ENCODE data around the gene GPC1. TPM values are rescaled to one million over a fixed set of nuclear protein-coding genes. Genes with fewer than 3 reads are reported as not detected.

Gene GPC1
- total RNA-seq, 1 experiment from 2014 or later = 177 TPM

GRCh38 chr2:240395448-240395847 is 40.0 kb upstream of the GPC1 start:
- no peak for DNase-seq
- Histone ChIP-seq H3K27me3 (no peaks in the 10 kb centered on the region), H3K36me3 (no peaks in the 10 kb centered on the region), H3K9me3 (no peaks in the 10 kb centered on the region), H3K4me3 (no peak overlapping the region)

- Histone ChIP-seq H3K4me3 (no peak overlapping the region), H3K27me3 (no peaks in the 10 kb centered on the region), H3K9me3 (no peaks in the 10 kb centered on the region), H3K36me3 (no peaks in the 10 kb centered on the region)
- DNase-seq = no peak
These were observed 39.4 kb upstream of the GPC1 start for GRCh38 chr2:240395896-240396622.

GRCh38 chr2:240396623-240397541 is 38.6 kb upstream of the GPC1 start:
- Histone ChIP-seq H3K36me3 (no peaks in the 10 kb centered on the region), H3K9me3 (no peaks in the 10 kb centered on the region), H3K27me3 (no peaks in the 10 kb centered on the region), H3K4me3 (no peak overlapping the region)
- DNase-seq = peak; percentile 82

DNA sequence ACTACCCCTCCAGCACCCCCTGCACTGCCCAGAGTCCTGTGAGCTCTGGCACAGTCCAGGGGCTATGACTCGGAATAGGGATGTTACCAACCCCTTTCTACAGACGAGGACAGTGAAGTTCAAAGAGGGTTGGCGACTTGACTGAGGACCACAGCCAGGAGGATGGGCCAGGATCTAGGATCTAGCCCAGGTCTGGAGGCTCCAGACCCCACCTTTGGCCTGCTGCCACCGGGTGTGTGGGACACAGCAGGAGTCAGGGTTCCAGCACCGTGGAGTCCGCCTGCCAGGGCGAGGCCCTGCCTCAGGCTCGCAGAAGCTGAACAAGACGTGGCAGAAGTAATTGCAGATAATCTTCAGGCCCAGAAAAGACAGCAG is 37.9 kb upstream of the GPC1 start:
- H3K36me3 ChIP-seq = no peaks in the 10 kb centered on the region
- no peak overlapping the region for H3K4me3 ChIP-seq
- H3K27me3 ChIP-seq = no peaks in the 10 kb centered on the region
- DNase-seq = peak; percentile 64
- no peaks in the 10 kb centered on the region for H3K9me3 ChIP-seq

DNA sequence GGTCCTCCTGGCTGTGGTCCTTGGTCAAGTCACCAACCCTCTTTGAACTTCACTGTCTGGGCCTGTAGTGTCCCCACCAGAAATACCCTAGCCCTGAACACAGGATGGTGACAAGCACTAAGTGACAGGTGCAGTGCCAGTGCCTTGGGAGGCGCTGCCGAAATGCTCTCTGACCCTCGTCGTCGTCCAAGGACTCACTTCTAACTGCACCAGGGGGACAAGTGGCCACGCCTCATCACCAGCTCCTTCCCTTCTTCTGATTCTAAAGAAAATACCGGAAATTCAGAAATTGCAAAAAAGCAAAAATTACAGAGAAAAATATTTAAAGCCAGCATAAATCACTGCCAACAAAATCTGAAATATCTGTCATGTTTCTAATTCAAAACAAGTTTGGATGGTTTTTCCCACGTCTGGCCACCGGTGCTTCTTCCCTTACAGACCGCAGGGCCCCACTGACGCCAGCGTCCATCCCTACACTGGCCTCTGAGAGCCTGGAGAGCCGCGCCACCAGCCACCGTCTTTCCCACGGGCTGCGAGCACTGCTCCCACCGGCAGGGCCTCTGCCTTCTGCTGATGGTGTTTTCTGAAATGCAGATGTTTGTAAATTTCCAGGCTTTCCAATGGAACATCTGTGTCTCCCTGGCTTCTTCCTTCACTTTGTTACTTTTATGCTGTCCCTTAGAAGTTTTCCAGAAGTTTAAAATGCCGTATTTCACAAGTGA is 37.4 kb upstream of the GPC1 start:
- no peak overlapping the region for H3K4me3 ChIP-seq
- no peak for DNase-seq
- no peaks in the 10 kb centered on the region for H3K27me3 ChIP-seq
- no peaks in the 10 kb centered on the region for H3K9me3 ChIP-seq
- H3K36me3 ChIP-seq = no peaks in the 10 kb centered on the region

DNA sequence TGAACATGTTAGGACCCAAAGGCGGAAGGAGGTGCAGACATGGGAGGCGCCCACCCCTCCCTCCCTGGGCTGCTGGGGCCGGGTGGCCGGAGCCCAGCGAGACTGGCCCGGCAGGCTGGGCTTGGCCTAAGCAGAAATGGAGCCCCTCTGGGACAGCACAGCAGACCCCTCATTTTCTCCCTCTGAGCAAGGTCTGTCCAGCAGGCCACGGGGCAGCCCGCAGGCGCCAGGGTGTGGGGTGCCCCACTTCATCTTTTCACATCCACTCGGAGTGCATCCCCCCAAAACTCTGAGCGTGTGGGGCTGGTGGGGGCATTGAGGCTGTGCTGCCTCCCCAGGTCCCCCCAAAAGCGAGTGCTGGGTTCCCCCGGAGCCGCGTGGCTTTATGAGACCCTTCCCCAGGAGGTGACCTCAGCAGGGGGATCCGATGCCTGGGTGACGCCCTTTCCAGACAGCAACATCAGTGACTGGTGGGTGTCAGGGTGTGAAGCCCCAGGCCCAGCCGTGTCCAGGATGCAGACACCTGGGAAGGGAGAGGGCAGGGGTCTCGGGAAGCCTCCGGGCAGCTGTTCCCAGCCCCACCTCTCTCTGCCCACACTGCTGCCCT is 36.7 kb upstream of the GPC1 start:
- no peaks in the 10 kb centered on the region for H3K9me3 ChIP-seq
- H3K27me3 ChIP-seq = no peaks in the 10 kb centered on the region
- H3K36me3 ChIP-seq = no peaks in the 10 kb centered on the region
- no peak overlapping the region for H3K4me3 ChIP-seq
- DNase-seq = no peak

- Histone ChIP-seq H3K9me3 (no peaks in the 10 kb centered on the region), H3K4me3 (no peak overlapping the region), H3K36me3 (no peaks in the 10 kb centered on the region), H3K27me3 (no peaks in the 10 kb centered on the region)
- no peak for DNase-seq
These were observed 35.8 kb upstream of the GPC1 start for GRCh38 chr2:240399419-240400324.

GRCh38 chr2:240400371-240401161 is 34.9 kb upstream of the GPC1 start:
- H3K36me3 ChIP-seq = no peaks in the 10 kb centered on the region
- no peak for DNase-seq
- H3K9me3 ChIP-seq = no peaks in the 10 kb centered on the region
- H3K27me3 ChIP-seq = no peaks in the 10 kb centered on the region
- H3K4me3 ChIP-seq = no peak overlapping the region

GRCh38 chr2:240401308-240401707 is 34.2 kb upstream of the GPC1 start:
- Histone ChIP-seq H3K9me3 (no peaks in the 10 kb centered on the region), H3K27me3 (no peaks in the 10 kb centered on the region), H3K4me3 (no peak overlapping the region), H3K36me3 (no peaks in the 10 kb centered on the region)
- no peak for DNase-seq

DNA sequence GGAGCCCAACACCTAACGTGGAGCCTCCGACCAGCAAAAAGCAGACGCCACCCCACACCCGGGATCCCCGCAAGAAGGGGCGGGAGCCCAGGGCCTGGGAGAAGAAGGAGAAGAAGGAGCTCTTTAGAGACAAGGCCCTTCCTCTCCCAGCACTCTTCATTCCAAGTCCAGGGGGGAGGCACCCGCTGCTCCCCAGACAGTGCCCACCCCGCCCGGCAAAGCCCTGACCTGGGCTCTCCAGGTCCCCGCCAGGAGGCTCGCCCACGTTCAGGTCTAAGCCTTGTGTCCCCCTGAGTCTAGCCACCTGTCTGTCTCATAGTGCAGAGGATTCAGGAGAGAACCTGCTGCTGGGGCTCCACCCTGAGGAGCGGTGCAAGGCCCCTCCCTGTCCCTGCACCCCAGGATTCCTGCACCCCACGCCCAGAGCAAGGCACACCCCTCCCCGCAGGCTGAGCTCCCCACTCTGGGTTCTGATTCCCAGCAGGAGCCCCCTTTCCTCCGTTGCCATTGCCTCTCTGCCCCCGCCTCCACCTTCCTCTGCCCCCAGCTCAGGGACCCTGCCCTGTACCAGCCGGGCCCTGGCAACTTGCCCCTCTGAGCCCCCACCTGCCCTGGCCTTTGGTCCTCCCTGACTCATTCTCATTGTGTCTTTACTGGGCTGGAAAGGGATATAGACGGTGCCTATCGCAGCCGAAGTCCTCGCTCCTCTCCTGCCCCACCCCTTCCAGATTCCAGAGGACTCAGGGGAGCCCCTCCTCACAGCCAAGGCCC is 33.5 kb upstream of the GPC1 start:
- Histone ChIP-seq H3K27me3 (no peaks in the 10 kb centered on the region), H3K9me3 (no peaks in the 10 kb centered on the region), H3K36me3 (no peaks in the 10 kb centered on the region), H3K4me3 (no peak overlapping the region)
- DNase-seq = no peak

DNA sequence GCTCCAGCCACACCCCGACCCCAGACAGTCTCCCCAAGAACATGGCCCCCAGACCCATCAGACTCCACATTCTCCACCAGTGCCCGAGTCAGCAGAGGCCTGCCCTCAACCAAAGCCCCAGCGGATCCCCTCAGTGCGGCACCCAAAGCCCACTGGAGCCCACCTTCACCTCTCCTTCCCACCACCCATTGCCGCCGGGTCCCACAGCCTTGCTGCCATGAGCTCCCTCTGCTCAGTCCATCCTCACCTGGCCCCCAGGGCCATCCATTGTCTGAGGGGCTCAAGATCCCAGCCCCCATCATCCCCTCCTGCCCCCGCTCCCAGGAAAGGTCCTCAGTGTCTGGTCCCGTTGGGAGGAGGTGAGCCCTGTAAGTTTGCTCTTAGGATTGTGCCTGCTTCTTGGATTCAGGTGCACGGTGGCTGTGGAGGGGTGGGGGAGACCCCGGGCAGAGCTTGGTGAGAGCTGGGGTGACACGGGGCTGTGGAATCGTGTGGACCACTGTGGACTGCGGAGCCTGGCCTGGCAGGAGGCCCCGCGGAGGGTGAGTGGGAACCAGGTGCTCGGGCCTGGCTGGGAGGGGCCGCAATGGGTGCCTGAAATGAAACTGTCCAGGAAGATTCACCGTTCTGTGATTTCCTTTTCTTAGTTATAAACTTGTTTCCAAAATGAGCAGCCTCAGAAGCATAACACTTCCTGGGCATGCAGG is 32.7 kb upstream of the GPC1 start:
- no peaks in the 10 kb centered on the region for H3K27me3 ChIP-seq
- no peak for DNase-seq
- H3K9me3 ChIP-seq = no peaks in the 10 kb centered on the region
- H3K4me3 ChIP-seq = no peak overlapping the region
- H3K36me3 ChIP-seq = no peaks in the 10 kb centered on the region

GRCh38 chr2:240403396-240404104 is 31.9 kb upstream of the GPC1 start:
- no peaks in the 10 kb centered on the region for H3K9me3 ChIP-seq

DNA sequence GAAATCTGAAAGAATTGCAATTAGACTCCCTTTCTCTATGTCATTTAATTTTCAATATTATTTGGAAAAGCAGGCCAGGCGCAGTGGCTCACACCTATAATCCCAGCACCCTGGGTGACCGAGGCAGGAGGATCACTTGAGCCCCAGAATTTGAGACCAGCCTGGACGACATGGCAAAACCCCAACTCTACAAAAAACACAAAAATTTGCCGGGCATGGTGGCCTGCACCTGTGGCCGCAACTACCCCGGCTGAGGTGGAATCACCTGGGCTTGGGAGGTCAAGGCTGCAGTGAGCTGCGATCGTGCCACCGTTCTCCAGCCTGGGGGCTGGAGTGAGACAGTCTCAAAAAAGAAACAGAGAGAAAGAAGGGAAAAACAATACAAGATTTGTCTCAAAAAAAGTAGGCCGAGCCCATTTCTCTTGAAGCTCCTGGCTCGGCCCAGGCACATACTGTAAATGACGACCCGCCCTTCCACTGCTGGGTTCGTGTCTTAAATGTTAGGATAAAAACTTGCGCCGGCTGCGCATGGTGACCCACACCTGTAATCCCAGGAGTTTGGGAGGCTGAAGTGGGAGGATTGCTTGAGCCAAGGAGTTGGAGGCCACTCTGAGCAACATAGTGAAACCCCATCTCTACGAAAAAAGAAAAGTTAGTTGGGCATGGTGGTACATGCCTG is 31.1 kb upstream of the GPC1 start:
- H3K27me3 ChIP-seq = no peaks in the 10 kb centered on the region
- no peak overlapping the region for H3K4me3 ChIP-seq
- DNase-seq = no peak
- H3K9me3 ChIP-seq = no peaks in the 10 kb centered on the region
- no peaks in the 10 kb centered on the region for H3K36me3 ChIP-seq

More at GRCh38 chr2:240403396-240404104, 31.9 kb upstream of the GPC1 start:
- no peak overlapping the region for H3K4me3 ChIP-seq
- H3K27me3 ChIP-seq = no peaks in the 10 kb centered on the region
- no peaks in the 10 kb centered on the region for H3K36me3 ChIP-seq
- DNase-seq = no peak

All from MG63 (cell line).